ENCODE measurements around the gene SAP130. TPM values are rescaled to one million over a fixed set of nuclear protein-coding genes. Genes with fewer than 3 reads are reported as not detected.

SAP130 gene
- total and polyA plus RNA-seq, 2 of the 4 experiments (the other 2 are of a cell fraction): 6.1 to 17.1 TPM

DNA sequence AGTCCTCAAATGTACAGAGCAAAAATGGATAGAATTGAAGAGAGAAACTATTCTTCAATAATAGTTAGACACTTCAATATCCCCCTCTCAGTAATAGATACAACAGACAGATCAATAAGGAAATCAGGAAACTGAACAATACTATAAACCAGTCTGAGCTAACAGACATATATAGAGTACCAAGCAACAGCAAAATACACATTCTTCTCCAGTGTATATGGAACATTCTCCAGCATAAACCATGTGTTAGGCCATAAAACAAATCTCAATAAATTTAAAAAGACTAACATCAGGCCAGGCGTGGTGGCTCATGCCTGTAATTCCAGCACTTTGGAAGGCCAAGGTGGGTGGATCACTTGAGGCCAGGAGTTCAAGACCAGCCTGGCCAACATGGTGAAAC, 98.4 kb downstream of the SAP130 start:
- no peaks in the 10 kb centered on the region for H4K20me1 ChIP-seq (ENCODE audit: insufficient read depth, low read length)
- H3K27ac ChIP-seq (ENCODE audit: insufficient read depth, low read length): no peak overlapping the region
- ATAC-seq (ENCODE audit: low read depth) (no peak), DNase-seq (no peak)
- H3K23ac ChIP-seq (ENCODE audit: low read depth, low read length): no peak overlapping the region
- H4K91ac ChIP-seq (ENCODE audit: insufficient read depth, low read depth, low read length): no peak overlapping the region
- H3K9me3 ChIP-seq (ENCODE audit: control insufficient read depth, insufficient read depth, low read length): 0 out of 2 replicates have a peak, but pooled peaks cover 2% of the 10 kb centered on the region
- no peak overlapping the region for H2BK15ac ChIP-seq (ENCODE audit: low read depth, low read length)
- WGBS, 2 experiments (ENCODE audit: extremely low coverage in 2 of 2, insufficient read length in 1 of 2): no CpG with 5 or more reads among the region's 1 CpG
- H4K5ac ChIP-seq (ENCODE audit: low read depth, low read length): no peak overlapping the region
- no peak overlapping the region for H2BK20ac ChIP-seq (ENCODE audit: low read depth, low read length)
- ChIA-PET POLR2A (ENCODE audit: unreplicated experiment) (no interaction called here), CTCF (no interaction called here)
- H3K36me3 ChIP-seq (ENCODE audit: control insufficient read depth, insufficient read depth, low read length): no peaks in the 10 kb centered on the region
- H3K56ac ChIP-seq (ENCODE audit: extremely low read depth, insufficient read depth, low read length): no peak overlapping the region
- TF ChIP-seq MAZ (IDR thresholded peaks at IDR 0.05; ENCODE audit: borderline replicate concordance, low read depth, low read length) (no peak), RFX5 (IDR thresholded peaks at IDR 0.05; ENCODE audit: low read depth, low read length) (no peak), RCOR1 (IDR thresholded peaks at IDR 0.05; ENCODE audit: insufficient replicate concordance, low read length) (no peak), CTCF (conservative IDR thresholded peaks at IDR 0.05; ENCODE audit: low read depth, low read length) (no peak), BHLHE40 (IDR thresholded peaks at IDR 0.05; ENCODE audit: low read depth, low read length) (no peak), MXI1 (IDR thresholded peaks at IDR 0.05; ENCODE audit: borderline replicate concordance, low read depth, low read length) (no peak), RAD21 (IDR thresholded peaks at IDR 0.05; ENCODE audit: low read length) (no peak), FOS (IDR thresholded peaks at IDR 0.05; ENCODE audit: low read depth, low read length) (no peak), USF2 (IDR thresholded peaks at IDR 0.05; ENCODE audit: low read depth, low read length) (no peak), POLR2A (IDR thresholded peaks at IDR 0.05; ENCODE audit: low read depth, low read length) (no peak), ELK1 (IDR thresholded peaks at IDR 0.05; ENCODE audit: borderline replicate concordance, low read depth, low read length) (no peak), NFE2L2 (IDR thresholded peaks at IDR 0.05; ENCODE audit: low read depth, low read length) (no peak), SMC3 (IDR thresholded peaks at IDR 0.05; ENCODE audit: low read depth, low read length) (no peak), CEBPB (IDR thresholded peaks at IDR 0.05; ENCODE audit: low read depth, low read length) (no peak), CHD1 (IDR thresholded peaks at IDR 0.05; ENCODE audit: low read depth, low read length) (no peak), MAFK (IDR thresholded peaks at IDR 0.05; ENCODE audit: low read depth, low read length) (no peak)
- dilution Hi-C loops (cut with HindIII; ENCODE audit: low sequenced_read_pairs, unreplicated experiment) (no loop called here), intact Hi-C loops (cut with micrococcal nuclease) (no loop called here), in situ Hi-C loops (cut with MboI; ENCODE audit: low sequenced_read_pairs) (no loop called here)
- H3K4ac ChIP-seq (ENCODE audit: low read depth, low read length): no peak overlapping the region
- no peak overlapping the region for H2BK5ac ChIP-seq (ENCODE audit: low read depth, low read length, poor library complexity, severe bottlenecking)
- no peak overlapping the region for H3K4me2 ChIP-seq (ENCODE audit: low read depth, low read length)
- H3K9ac ChIP-seq (ENCODE audit: low read depth, low read length): no peak overlapping the region
- H3K79me1 ChIP-seq (ENCODE audit: low read depth in 1 of 2, low read length in 2 of 2): no peaks in the 10 kb centered on the region
- H3K4me1 ChIP-seq (ENCODE audit: control insufficient read depth, insufficient read depth, low read length): 0 out of 2 replicates have a peak, but pooled peaks cover 2% of the 10 kb centered on the region
- H3K14ac ChIP-seq (replicated peaks; ENCODE audit: low read depth, low read length): no peak overlapping the region
- H3K9me1 ChIP-seq (ENCODE audit: insufficient read depth, low read length): no peaks in the 10 kb centered on the region
- H4K8ac ChIP-seq (ENCODE audit: low read depth in 2 of 2, low read length in 2 of 2): no peak overlapping the region
- peaks cover 1% of the 10 kb centered on the region; the same call in 1 of the 2 replicates for H3K27me3 ChIP-seq (ENCODE audit: control insufficient read depth, insufficient read depth, low read length)
- no peak overlapping the region for H3K18ac ChIP-seq (ENCODE audit: low read depth, low read length)
- H2AFZ ChIP-seq (replicated peaks; ENCODE audit: low read length, poor library complexity): no peak overlapping the region
- H2AK9ac ChIP-seq (replicated peaks; ENCODE audit: low read depth, low read length, poor library complexity): no peak overlapping the region
- H2BK120ac ChIP-seq (ENCODE audit: low read depth, low read length): no peak overlapping the region
- no TSS peak for BruUV-seq (replicated peaks)
- no peak overlapping the region for H3K4me3 ChIP-seq (ENCODE audit: insufficient read depth, low read depth, low read length)
- no peak overlapping the region for H2AK5ac ChIP-seq (ENCODE audit: low read depth, low read length)

Measured in IMR-90 (cell line).